ENCODE data around the gene BRIP1.

DNA sequence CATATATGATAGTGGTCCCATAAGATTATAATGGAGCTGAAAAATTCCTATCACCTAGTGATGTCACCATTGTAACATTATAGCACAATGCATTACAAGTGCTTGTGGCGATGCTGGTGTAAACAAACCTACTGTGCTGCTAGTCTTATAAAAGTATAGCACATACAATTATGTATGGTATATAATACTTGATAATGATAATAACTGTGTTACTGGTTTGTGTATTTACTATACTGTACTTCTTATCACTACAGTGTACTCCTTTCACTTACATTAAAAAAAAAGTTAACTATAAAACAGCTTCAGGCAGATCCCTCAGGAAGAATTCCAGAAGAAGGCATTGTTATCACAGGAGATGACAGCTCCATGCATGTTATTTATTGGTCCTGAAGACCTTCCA, 150.3 kb downstream of the BRIP1 start:
- TF ChIP-seq CTCF (conservative IDR thresholded peaks at IDR 0.05; ENCODE audit: low read depth, low read length) (no peak), EZH2 (IDR thresholded peaks at IDR 0.05; ENCODE audit: borderline replicate concordance, low read depth, low read length, poor library complexity, severe bottlenecking) (no peak)

Data from A673 (cell line).